ENCODE data around the gene ANKS1B.
"Not testable (repeated sequence)": the region's sequence is repeated elsewhere in the genome, so short reads cannot be mapped to it uniquely, and the experiment has no call there.

Gene ANKS1B

DNA sequence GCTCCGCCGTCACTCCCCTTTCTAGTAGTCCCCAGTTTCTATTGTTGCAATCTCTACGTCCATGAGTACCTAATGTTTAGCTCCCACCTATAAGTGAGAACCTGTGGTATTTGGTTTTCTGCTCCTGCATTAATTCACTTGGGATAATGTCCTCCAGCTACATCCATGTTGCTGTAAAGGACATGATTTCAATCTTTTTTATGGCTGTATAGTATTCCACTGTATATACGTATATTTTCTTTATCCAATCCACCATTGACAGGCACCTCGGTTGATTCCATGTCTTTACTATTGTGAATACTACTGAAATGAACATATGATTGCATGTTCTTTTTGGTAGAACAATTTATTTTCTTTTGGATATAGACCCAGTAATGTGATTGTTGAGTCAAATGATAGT, 114.7 kb downstream of the ANKS1B start:
- DNase-seq (ENCODE audit: low spot score): no peak

DNA sequence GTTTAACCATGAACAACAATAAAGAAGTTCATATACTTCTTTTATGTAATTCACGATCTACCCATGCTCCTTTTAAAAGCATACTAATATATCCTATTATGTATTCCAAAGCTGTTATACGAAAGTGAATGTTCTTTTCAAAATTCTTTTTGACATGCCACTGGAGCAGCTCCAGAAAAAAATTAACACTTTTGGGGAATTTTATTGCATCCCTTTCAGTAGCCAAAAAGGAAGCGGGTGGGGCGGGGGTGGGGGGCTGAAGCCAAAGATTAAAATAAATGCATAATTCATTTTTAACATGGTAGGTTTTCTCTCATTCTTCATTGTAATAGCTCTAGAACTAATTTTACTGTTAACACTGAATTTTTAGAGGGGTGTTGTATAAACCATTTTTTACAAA, 123.0 kb downstream of the ANKS1B start:
- DNase-seq (ENCODE audit: low spot score): no peak

DNA sequence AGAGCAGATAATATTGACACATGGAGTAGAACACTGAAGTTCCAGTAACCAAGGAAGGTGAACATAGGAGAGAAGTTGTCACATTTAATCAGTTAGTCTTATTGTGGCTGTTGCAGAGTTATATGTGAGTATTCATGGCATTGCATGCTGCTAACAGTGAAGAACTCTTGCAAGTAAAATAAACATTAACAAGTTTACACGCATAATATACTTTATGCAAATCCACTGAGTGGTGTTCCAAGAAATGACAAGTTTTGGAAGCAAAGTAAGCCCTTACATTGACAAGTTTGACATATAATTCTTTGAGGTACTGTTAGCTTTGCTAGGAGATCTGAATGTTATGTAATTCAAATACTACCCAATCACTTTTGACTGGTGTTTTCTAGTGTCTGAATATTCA, 125.6 kb downstream of the ANKS1B start:
- no peak for DNase-seq (ENCODE audit: low spot score)

- no peak for DNase-seq (ENCODE audit: low spot score)
Measured at GRCh38 chr12:99852666-99853065, 132.1 kb downstream of the ANKS1B start.

GRCh38 chr12:99847936-99848335, 136.8 kb downstream of the ANKS1B start:
- DNase-seq (ENCODE audit: low spot score): no peak

- DNase-seq (ENCODE audit: low spot score): no peak
Measured at GRCh38 chr12:99834710-99835109, 150.0 kb downstream of the ANKS1B start.

- DNase-seq (ENCODE audit: low spot score): no peak
Measured at GRCh38 chr12:99833397-99833796, 151.3 kb downstream of the ANKS1B start.

GRCh38 chr12:99824900-99825542, 159.7 kb downstream of the ANKS1B start:
- DNase-seq (ENCODE audit: low spot score): no peak

GRCh38 chr12:99822273-99822672, 162.5 kb downstream of the ANKS1B start:
- DNase-seq (ENCODE audit: low spot score): no peak

DNA sequence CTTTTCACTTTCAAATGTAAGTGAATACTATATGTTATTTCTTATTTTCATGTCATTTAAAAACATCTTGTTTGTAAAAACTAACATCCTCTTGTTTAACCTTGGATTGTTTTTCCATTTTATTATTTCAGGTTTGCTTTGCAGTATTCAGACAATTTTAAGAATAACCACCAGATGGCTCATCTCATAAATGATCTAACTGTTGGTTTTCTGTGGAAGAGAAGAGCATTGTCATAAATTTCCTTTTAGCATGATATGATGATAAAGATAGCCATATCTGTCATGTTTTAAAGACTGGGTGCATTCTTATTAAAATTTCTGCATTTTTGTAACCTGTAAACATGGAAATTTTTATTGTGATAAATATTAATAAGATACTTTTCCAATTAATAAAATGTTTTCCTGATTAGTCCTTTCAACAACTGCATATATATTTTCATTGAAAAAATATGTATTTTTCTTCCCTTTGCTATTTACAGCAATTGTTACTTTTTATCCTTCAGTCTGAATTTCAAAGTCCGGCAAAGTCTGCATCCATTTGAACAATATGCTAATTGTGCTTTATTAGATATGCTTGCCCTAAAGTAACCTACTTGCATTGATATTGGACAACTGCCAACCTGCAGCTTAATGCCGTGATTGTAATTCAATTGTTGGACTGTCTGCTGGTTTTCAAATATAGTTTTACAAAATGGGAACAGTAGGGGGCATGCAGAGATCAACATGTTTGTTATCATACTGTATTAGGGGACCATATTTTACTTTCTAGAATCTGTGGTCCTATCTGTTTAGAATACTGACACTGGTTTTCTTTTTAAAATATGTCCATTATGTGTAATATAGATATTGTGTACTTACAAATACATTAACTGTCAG, 173.8 kb downstream of the ANKS1B start:
- DNase-seq (ENCODE audit: low spot score): peak; percentile 36

GRCh38 chr12:99809909-99810308, 174.8 kb downstream of the ANKS1B start:
- DNase-seq (ENCODE audit: low spot score): no peak

GRCh38 chr12:99806304-99806703, 178.4 kb downstream of the ANKS1B start:
- no peak for DNase-seq (ENCODE audit: low spot score)

- no peak for DNase-seq (ENCODE audit: low spot score)
Measured at GRCh38 chr12:99804715-99805114, 180.0 kb downstream of the ANKS1B start.

- no peak for DNase-seq (ENCODE audit: low spot score)
Measured at GRCh38 chr12:99800605-99801004, 184.1 kb downstream of the ANKS1B start.

DNA sequence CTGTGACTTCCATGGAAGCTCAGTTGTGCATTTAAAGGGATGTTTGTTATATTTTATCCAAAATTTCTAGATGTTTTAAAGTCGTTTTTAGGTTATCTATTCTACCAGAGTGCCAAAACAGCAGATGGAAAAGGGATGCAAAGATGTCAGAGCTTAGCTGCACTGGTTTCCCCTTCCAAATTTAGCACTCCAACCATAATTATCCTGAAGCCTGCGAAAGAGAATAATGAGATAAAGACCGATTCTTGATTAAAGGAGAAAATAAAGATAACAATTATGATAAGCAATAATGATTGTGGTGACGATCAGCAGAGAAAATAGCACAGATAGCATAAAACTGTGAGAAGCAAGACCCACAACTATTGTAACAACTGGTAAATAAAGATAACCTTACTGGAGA, 186.8 kb downstream of the ANKS1B start:
- DNase-seq (ENCODE audit: low spot score): not testable (repeated sequence)

GRCh38 chr12:99783421-99783820, 201.3 kb downstream of the ANKS1B start:
- DNase-seq (ENCODE audit: low spot score): no peak

DNA sequence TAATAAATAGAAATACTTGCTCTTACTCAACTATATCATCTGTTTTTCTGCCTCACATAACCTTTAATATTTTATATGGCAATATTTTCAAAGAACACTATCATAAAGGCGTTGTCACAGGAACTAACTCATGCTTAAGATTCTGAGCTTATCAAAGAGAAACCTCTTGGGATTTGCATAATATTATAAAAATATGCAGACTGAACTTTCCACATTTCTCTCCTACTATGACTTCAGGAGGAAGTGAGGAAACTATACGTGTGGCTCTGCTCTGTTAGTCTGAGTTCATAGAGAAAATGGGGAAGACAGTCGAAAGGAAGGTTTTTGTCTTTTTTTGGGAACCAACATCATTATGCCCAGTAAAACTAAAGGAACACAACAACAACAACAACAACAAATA, 212.5 kb downstream of the ANKS1B start:
- no peak for DNase-seq (ENCODE audit: low spot score)

- no peak for DNase-seq (ENCODE audit: low spot score)
Measured at GRCh38 chr12:99771659-99772058, 213.1 kb downstream of the ANKS1B start.

DNA sequence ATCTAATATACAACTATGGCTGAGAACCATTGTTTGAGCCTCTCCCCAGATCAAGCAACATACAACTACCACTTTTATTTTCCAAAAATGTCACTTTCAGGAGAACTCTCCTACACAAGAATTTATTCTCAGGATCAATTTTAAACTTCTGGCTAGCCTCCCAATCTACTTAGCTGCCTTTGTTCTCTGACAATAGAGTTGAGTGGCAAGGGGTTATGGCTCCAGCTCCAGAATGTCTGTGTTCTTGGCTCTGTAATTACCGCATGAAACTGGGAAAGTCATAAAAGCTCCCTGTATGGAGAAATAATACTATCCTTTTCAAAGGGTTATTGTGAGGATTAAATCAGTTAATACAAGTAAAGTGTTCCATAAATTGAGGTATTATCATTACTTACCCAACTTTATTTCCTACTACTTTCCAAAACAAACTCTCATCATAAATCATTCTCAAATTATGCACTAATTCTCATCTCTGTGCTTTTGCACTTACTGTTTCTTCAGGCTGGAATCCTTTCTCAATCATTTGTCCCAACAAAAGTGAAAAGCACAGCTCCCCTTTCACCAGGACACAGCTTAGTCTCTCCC, 215.2 kb downstream of the ANKS1B start:
- DNase-seq (ENCODE audit: low spot score): no peak

DNA sequence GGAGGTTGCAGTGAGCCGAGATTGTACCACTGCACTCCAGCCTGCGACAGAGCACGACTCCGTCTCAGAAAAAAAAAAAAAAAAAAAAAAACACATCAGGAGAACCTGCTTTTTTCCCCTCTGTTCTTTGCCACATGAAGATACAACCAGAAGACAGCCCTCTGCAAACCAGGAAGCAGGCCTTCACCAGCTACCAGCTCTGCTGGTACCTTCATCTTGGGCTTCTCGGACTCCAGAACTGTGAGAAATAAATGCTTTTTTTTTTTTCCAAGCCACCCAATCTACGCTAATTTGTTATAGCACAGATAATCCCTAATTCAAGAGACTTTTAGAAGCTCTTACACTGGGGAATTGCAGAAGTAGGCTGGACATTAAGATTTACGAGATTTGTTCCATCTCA, 216.0 kb downstream of the ANKS1B start:
- no peak for DNase-seq (ENCODE audit: low spot score)

GRCh38 chr12:99767809-99768208, 216.9 kb downstream of the ANKS1B start:
- DNase-seq (ENCODE audit: low spot score): peak; percentile 14

DNA sequence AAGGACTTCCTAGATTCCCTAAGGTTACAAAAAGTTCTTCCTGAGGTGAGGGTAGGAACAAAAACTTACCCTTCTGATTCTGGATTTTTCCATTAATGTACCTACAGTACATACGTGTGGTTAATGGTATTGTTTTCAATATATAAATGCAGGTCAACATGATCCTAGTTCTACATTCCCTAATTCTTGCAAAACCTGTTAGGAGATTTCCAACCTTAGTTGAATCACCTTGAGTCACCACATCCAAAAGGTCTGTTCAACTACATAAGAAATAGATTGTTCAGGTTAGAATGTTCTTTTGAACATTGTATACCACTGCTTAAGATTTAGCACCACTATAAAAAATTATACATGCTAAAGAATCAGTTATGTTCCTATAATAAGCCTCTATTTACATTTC, 218.3 kb downstream of the ANKS1B start:
- no peak for DNase-seq (ENCODE audit: low spot score)

DNA sequence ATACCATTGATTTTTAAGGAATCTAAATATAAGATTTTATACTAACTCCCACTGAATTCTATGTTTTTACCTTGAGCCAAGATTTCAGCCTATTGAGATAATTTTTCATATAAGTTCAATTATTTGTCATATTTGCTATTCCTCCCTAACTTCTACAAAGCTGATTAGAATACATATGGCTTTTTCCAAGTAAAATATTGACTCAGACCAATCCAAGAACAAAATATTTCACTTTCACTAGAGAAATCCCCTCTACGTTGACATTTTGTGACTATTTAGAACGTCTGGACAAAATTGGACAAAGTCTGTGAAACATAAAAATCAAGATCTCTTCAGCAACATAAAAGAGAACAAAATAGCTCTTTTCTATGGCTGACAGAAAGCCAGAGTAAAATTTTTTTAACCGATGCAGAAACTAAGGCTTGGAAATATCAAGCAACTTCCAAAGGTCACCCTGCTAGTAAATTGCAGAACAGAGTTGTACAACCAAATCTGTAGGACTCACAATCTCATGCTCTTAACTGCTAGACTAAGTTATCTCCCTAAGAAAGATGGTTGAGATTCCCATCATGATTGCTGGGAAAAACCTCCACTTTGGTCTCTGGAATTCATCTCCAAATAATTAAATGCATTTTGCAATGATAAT, 219.1 kb downstream of the ANKS1B start:
- DNase-seq (ENCODE audit: low spot score): no peak
